ENCODE data around the gene PCGF3. TPM values are rescaled to one million over a fixed set of nuclear protein-coding genes. Genes with fewer than 3 reads are reported as not detected.

The PCGF3 gene
- total RNA-seq, 1 donor: 43.1 TPM

DNA sequence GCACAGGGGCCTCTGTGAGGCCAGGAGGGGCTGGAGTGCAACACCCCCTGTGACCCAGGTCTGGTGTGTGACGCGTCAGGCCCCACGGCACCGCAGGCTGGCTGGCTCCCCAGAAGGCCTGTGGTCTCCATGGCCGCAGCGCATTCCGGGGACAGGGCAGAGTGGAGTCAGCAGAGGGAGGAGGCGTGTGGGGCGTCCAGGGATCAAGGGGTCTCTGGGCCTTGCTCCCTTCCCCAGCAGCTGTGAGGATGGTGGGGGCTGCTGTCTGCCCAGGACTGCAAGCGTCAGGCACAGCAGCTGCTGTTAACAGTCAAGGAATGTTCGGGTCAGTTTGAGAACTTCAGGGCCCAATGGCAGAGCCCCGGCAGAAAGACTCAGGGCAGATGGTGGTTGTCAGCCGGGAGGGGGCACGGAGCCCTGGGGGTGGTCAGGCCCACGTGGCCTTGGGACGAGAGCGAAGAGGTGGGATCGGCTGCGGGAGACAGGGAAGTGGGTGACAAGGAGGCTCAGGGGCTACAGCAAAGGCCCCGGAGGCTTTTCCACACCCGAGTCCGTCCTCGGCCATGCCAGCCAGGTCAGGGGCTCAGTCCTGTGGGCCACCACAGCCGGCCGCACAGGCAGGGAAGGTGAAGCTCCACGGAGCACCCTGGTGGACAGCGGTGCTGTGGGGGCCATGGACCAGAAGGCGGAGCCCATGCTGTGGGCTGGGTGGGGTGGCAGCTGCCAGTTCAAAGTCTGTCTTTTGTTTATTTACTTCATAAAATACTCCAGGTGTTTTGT lies 18.3 kb downstream of the PCGF3 start:
- Histone ChIP-seq H3K27ac (ENCODE audit: low read depth, low read length) (no peak overlapping the region), H3K4me3 (ENCODE audit: insufficient read depth, low read length) (no peak overlapping the region), H2AFZ (ENCODE audit: low read length) (no peak overlapping the region), H3K4me1 (ENCODE audit: insufficient read depth, low read length) (peaks cover 25% of the 10 kb centered on the region), H3K4me2 (ENCODE audit: insufficient read depth, low read length) (no peak overlapping the region), H3K27me3 (ENCODE audit: insufficient read depth, low read length) (no peaks in the 10 kb centered on the region), H3K36me3 (ENCODE audit: insufficient read depth, low read length) (peaks cover 3% of the 10 kb centered on the region), H4K20me1 (ENCODE audit: insufficient read depth, low read length) (peaks cover 61% of the 10 kb centered on the region), H3K79me2 (ENCODE audit: insufficient read depth, low read length) (peaks cover 89% of the 10 kb centered on the region), H3K9me3 (ENCODE audit: low read depth, low read length) (no peaks in the 10 kb centered on the region)
- DNase-seq (ENCODE audit: insufficient read length, low spot score, missing footprints): no peak
- TF ChIP-seq, protein P1, sequence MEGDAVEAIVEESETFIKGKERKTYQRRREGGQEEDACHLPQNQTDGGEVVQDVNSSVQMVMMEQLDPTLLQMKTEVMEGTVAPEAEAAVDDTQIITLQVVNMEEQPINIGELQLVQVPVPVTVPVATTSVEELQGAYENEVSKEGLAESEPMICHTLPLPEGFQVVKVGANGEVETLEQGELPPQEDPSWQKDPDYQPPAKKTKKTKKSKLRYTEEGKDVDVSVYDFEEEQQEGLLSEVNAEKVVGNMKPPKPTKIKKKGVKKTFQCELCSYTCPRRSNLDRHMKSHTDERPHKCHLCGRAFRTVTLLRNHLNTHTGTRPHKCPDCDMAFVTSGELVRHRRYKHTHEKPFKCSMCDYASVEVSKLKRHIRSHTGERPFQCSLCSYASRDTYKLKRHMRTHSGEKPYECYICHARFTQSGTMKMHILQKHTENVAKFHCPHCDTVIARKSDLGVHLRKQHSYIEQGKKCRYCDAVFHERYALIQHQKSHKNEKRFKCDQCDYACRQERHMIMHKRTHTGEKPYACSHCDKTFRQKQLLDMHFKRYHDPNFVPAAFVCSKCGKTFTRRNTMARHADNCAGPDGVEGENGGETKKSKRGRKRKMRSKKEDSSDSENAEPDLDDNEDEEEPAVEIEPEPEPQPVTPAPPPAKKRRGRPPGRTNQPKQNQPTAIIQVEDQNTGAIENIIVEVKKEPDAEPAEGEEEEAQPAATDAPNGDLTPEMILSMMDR (IDR thresholded peaks at IDR 0.05; ENCODE audit: extremely low read depth, low read depth, low read length): no peak

DNA sequence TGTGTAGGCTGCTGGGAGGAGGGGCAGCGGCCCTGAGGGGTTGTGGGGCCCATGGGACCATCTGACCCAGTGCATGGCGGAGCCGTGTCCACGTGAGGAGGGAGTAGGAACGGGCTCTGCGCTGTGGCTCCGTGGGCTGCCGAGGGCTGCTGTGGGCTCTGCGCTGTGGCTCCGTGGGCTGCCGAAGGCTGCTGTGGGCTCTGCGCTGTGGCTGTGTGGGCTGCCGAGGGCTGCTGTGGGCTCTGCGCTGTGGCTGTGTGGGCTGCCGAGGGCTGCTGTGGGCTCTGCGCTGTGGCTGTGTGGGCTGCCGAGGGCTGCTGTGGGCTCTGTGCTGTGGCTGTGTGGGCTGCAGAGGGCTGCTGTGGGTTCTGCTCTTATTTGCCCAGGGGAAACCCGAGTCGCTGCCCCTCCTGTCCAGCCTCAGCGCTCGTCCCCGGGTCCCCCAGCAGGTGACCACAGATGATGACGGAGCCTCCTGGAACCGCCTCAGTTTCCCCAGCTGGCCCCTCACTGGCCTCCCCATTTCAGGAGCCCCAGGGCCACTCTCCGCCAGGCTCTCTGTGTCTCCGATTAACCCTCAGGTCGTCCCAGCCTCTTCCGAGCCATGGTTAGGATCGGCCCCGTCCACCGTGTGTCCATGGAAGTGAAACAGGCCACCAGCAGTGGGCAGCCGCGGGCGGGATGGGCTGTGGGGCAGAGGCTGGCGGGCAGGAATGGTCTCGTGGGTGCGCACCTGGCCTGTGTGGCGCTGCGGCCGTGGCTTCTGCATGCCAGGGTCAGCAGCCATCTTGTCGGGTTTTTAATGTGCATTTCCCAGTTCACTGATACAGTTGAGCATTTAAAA lies 20.0 kb downstream of the PCGF3 start:
- Histone ChIP-seq H3K27ac (ENCODE audit: low read depth, low read length) (peak overlapping the region; percentile 78), H3K79me2 (ENCODE audit: insufficient read depth, low read length) (peaks cover 87% of the 10 kb centered on the region), H3K4me3 (ENCODE audit: insufficient read depth, low read length) (peak overlapping the region; percentile 33), H2AFZ (ENCODE audit: low read length) (no peak overlapping the region), H3K36me3 (ENCODE audit: insufficient read depth, low read length) (peaks cover 4% of the 10 kb centered on the region), H3K27me3 (ENCODE audit: insufficient read depth, low read length) (no peaks in the 10 kb centered on the region), H3K4me1 (ENCODE audit: insufficient read depth, low read length) (peaks cover 25% of the 10 kb centered on the region), H3K9me3 (ENCODE audit: low read depth, low read length) (no peaks in the 10 kb centered on the region), H3K4me2 (ENCODE audit: insufficient read depth, low read length) (peak overlapping the region; percentile 51), H4K20me1 (ENCODE audit: insufficient read depth, low read length) (peaks cover 59% of the 10 kb centered on the region)
- TF ChIP-seq, protein P1 (IDR thresholded peaks at IDR 0.05; ENCODE audit: extremely low read depth, low read depth, low read length): no peak
- DNase-seq (ENCODE audit: insufficient read length, low spot score, missing footprints): no peak

DNA sequence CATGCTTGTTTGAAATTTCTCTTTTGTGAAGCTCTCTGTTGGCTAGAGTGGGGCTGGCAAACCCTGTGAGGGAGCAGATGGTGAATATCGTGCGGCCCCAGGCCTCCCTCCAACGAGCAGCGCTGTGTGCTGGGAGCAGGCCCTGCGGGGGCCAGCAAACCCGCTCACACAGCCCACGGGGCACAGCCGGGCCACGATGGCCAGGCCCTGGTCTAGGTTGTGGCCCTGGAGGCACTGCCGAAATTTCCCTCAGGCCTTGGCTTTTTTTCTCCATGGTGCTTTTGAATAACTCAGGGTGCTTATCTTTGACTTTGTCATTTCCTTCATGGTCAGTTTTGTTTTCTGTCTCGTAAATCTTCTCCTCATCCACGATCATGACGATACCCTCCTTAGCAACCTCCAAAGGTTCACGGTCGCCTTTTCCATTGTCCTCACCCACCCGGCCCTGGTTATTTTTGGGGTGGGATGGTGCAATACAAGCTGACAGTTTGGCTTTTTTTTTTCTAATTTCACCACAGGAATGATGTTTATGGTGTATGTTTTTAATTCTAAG lies 20.7 kb downstream of the PCGF3 start:
- TF ChIP-seq, protein P1 (IDR thresholded peaks at IDR 0.05; ENCODE audit: extremely low read depth, low read depth, low read length): no peak
- H3K9me3 ChIP-seq (ENCODE audit: low read depth, low read length): no peaks in the 10 kb centered on the region
- H3K27ac ChIP-seq (ENCODE audit: low read depth, low read length): peak overlapping the region; percentile 78
- H4K20me1 ChIP-seq (ENCODE audit: insufficient read depth, low read length): peaks cover 58% of the 10 kb centered on the region
- peaks cover 25% of the 10 kb centered on the region for H3K4me1 ChIP-seq (ENCODE audit: insufficient read depth, low read length)
- H3K36me3 ChIP-seq (ENCODE audit: insufficient read depth, low read length): peaks cover 11% of the 10 kb centered on the region
- H3K4me3 ChIP-seq (ENCODE audit: insufficient read depth, low read length): peak overlapping the region; percentile 33
- H3K27me3 ChIP-seq (ENCODE audit: insufficient read depth, low read length): no peaks in the 10 kb centered on the region
- peak overlapping the region; percentile 51 for H3K4me2 ChIP-seq (ENCODE audit: insufficient read depth, low read length)
- DNase-seq (ENCODE audit: insufficient read length, low spot score, missing footprints): peak; percentile 97
- H2AFZ ChIP-seq (ENCODE audit: low read length): no peak overlapping the region
- peaks cover 81% of the 10 kb centered on the region for H3K79me2 ChIP-seq (ENCODE audit: insufficient read depth, low read length)

All from osteoblast (primary cell).